ENCODE data around the gene ZNF701.
"Not testable (repeated sequence)": the region's sequence is repeated elsewhere in the genome, so short reads cannot be mapped to it uniquely, and the experiment has no call there.

ZNF701 gene

GRCh38 chr19:52567921-52568320 lies 2.2 kb upstream of the ZNF701 start:
- no peak for DNase-seq

- not testable (repeated sequence) for DNase-seq
Observed at GRCh38 chr19:52569638-52569999, 468 bp upstream of the ZNF701 start.

DNA sequence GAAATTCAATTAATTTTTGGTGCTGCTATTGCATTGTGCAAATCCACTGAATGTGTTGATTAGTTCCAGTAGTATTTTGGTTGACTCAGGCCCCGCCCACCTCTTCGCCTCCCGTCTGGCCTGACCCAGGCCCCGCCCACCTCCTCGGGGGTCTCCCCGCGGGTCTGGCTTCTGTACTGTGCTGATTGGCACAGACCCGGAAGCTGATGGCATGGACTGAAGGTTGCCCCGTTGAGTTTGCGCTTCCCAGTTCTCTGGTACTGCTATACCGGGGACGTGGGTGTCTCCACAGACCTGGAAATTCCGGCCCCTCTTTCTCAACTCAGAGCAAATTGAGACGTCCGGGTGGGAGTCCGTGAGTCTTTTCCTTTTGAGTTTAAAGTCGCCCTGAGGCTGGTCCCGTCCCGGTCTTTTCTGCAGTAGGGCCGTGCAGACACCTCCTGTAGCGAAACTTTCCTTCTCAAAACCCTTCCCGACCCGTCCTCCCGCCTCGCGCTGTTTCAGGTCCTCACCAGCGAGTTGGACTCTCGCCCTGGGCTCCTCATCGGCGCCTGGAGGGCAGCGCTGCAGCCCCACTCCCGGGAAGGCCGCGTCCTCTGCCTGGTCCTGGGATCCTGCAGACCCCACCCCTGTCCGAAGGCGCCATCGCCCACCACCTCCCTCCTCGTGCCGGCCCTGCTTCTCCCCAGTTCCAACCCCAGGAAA lies 14.8 kb downstream of the ZNF701 start:
- no peak for DNase-seq

- DNase-seq = no peak
Observed at GRCh38 chr19:52585604-52586003, 15.5 kb downstream of the ZNF701 start.

DNA sequence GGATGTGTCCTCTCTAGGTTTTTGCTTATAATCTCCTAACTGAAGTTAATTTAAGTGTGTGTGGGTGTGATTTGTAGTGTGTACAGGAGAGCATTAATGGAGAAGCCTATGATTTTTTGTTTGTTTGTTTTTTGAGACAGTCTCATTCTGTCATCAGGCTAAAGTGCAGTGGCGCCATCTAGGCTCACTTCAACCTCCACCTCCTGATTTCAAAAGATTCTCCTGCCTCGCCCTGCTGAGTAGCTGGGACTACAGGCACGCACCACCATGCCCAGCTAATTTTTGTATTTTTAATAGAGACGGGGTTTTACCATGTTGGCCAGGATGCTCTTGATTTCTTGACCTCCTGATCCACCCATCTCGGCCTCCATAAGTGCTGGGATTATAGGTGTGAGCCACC lies 20.6 kb downstream of the ZNF701 start:
- no peak for DNase-seq

- no peak for DNase-seq
Observed at GRCh38 chr19:52592301-52592700, 22.2 kb downstream of the ZNF701 start.

DNA sequence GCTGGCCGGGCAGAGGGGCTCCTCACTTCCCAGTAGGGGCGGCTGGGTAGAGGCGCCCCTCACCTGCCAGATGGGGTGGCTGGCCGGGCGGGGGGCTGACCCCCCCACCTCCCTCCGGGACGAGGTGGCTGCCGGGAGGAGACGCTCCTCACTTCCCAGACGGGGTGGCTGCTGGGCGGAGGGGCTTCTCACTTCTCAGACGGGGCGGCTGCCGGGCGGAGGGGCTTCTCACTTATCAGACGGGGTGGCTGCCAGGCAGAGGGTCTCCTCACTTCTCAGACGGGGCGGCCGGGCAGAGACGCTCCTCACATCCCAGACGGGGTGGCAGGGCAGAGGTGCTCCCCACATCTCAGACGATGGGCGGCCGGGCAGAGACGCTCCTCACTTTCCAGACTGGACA lies 23.4 kb downstream of the ZNF701 start:
- DNase-seq = not testable (repeated sequence)

- DNase-seq = no peak
Observed at GRCh38 chr19:52599241-52599640, 29.2 kb downstream of the ZNF701 start.

DNA sequence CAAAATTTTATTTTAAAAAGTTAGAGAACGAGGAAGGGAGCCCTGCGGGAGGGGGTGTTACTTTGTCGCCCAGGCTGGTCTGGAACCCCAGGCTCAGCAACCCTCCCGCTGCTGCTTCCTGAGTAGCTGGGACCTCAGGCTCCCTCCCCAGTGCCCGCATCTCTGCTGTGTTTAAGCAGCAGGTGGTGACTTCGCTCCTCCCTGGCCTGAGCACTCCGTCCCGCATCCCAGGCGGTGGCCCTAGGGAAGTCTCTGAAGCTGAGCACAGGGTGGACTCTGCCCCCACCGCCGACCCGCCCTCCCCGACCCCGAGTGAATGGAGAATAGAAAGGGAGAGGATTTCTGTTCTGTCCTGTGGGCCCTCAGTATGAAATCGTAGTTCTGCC lies 30.5 kb downstream of the ZNF701 start:
- no peak for DNase-seq

DNA sequence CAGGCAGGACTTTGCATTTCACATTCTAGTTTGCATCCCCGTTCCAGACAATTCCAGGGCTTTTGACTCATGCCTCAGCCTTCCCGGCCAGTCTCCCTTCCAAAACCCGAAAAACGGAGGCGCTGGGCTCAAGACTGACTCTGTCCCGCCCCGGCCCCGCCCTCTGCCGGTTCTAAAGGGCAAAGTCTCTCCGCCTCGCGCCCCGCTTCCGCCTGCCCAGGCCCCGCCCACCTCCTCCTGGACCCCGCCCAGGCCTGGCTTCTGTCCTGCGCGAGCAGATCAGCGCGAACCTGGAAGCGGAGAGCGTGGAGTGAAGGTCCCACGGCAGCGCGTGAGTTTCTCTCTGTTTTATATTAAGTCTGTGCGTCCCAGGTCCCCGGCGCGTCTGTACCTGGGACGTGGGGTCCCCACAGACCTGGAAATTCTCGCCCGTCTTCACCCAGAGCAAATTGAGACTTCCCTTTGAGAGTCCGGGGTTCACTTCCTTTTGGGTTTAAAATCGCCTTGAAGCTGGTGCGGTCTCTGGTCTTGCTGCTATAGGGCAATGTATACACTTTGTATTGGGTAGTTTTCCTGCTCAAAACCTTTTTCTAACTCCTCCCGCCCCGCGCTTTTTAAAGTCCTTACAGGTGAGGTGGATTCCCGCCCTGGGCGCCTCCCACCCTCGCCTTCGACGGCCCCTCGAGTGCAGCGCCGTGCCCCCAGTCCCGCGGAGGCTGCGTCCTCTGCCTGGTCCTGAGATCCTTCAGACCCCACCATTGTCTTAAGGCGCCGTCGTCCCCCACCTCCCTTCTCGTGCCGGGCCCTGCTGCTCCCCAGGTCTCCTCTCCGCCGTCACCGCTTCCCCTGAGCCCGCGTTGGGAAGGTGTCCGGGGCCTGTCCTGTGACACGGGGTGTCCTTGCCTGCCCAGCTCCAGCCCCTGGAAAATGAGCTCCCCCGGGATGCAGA lies 31.2 kb downstream of the ZNF701 start:
- DNase-seq = peak; percentile 61

GRCh38 chr19:52601974-52602366 lies 31.9 kb downstream of the ZNF701 start:
- not testable (repeated sequence) for DNase-seq

DNA sequence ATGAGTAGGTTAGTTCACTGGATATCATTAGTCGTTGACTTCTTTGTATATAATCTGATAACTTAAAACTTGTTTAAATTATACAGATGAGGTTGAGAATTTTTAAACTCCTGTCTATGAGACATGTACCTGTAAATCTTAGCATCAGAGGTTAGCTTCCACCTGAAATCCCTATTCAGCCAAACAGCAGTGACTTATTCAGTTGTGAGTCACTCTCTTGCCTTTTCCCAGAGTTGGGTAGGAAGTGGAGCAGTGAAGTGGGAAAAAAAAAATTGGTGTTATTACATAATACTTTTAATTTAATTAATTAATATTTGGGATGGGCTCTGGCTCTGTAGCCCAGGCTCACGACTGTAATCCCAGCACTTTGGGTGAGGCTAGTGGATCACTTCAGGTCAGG lies 32.9 kb downstream of the ZNF701 start:
- DNase-seq = no peak

- no peak for DNase-seq
Observed at GRCh38 chr19:52603558-52604207, 33.6 kb downstream of the ZNF701 start.

DNA sequence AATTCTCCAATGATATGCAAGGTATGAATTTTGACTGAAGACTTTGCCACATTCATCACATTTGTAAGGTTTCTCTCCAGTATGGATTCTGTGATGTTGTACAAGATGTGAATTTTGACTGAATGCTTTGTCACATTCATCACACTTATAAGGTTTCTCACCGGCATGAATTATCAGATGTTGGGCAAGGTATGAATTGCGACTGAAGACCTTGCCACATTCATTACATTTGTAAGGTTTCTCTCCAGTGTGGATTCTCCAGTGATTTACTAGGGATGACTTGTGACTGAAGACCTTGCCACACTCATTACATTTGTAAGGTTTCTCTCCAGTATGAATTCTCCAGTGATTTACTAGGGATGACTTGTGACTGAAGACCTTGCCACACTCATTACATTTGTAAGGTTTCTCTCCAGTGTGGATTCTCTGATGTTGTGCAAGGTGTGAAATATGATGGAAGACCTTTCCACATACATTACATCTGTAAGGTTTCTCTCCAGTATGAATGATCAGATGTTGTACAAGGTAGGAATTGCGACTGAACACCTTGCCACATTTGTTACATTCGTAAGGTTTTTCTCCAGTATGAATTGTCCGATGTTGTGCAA lies 43.3 kb downstream of the ZNF701 start:
- no peak for DNase-seq

GRCh38 chr19:52621376-52621775 lies 51.3 kb downstream of the ZNF701 start:
- no peak for DNase-seq

DNA sequence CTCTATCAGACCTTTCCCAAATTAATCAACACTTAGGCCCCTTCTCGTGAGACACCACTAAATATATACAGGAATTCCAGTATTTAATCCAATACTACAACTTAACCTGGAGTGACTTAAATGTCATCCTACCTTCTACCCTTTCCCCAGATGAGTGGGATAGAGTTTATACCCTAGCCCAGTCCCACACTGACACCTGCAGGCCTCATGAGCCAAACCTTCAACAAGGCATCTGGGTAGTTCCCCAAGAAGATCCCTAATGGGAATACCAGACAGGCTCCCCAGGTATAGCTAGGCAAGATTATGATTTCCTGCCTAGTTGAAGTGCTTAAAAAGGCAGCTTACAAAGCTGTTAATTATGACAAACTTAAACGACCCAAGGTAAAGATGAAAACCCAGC lies 52.2 kb downstream of the ZNF701 start:
- no peak for DNase-seq

DNA sequence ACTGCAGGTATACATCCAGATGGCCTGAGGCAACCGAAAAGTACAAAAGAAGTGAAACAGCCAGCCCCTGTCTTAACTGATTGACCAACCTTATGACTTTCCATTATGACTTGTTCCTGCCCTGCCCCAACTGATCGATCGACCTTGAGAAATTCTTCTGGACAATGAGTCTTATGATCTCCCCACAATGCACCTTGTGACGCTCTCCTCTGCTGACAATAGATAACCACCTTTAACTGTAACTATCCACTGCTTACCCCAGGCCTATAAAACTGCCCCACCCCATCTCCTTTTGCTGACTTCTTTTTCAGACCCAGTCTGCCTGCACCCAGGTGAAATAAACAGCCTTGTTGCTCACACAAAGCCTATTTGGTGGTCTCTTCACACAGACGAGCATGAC lies 56.8 kb downstream of the ZNF701 start:
- DNase-seq = no peak

- DNase-seq = not testable (repeated sequence)
Observed at GRCh38 chr19:52627441-52627840, 57.4 kb downstream of the ZNF701 start.

DNA sequence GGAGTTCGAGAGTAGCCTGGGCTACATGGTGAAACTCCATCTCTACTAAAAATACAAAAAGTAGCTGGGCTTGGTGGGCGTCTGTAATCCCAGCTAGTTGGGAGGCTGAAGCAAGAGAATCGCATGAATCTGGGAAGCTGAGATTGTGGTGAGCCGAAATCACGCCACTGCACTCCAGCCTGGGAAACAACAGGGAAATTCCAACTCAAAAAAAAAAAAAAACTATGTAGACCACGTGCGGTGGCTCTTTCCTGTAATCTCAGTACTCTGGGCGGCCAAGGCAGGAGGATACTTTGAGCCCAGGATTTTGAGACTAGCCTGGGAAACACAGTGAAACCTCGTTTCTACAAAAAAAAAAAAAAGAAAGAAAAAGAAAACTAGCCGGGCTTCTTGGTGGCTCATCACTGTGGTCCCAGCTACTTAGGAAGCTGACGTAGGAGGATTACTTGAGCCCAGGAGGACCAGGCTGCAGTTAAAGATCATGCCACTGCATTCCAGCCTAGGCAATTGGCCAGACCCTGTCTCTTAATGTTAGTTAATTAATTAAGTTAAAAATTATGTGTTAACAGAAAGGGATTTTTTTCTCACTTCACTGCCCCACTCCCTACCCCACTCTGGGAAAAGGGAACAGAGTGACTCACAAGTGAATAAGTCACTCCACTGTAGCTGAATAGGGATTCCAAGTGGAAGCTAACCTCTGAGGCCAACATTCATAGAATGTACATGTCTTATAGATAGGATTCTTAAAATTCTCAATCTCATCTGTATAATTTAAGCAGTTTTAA lies 65.9 kb downstream of the ZNF701 start:
- no peak for DNase-seq
